Measurements from ENCODE around the gene NPW. TPM values are rescaled to one million over a fixed set of nuclear protein-coding genes. Genes with fewer than 3 reads are reported as not detected.

The NPW gene
- total and polyA plus RNA-seq, 2 of the 8 experiments (the other 6 are each of a cell fraction or from before 2014, with no cell fraction given) = 4.0 to 10.3 TPM

DNA sequence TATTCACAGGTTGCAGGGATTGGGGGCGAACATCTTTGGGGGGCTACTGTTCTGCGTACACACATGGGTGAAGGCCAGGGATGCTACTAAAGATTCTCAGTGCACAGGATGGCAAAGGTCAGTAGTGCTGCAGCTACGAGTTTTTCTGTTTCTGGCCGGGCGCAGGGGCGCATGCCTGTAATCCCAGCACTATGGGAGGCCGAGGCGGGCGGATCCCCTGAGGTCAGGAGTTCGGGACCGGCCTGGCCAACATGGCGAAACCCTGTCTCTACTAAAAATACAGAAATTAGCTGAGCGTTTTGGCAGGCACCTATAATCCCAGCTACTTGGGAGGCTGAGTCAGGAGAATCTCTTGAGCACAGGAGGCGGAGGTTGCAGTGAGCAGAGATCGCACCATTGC lies 6.1 kb upstream of the NPW start:
- H3K23ac ChIP-seq (ENCODE audit: insufficient read length) = no peak overlapping the region
- ChIA-PET POLR2A (ENCODE audit: partially characterized antibody) (interaction anchor here (0.7 to 1.8 kb wide), 4 partner anchors 24 to 142 kb away, joined by 3 to 5 read pairs (median 4); partner anchors contain the start of genes RPS2, SYNGR3 and TRAF7), CTCF (ENCODE audit: partially characterized antibody) (interaction anchor here (1.2 to 3.1 kb wide), 5 partner anchors 9 to 77 kb away, joined by 3 to 18 read pairs (median 6); no protein-coding TSS in a partner anchor)
- 0 out of 2 replicates have a peak overlapping the region, but pooled peaks have one; percentile 10 for H2BK20ac ChIP-seq (ENCODE audit: low read length)
- whole genome bisulfite sequencing, 2 experiments (ENCODE audit: extremely low coverage in 1 of 2, insufficient coverage in 1 of 2, insufficient read length in 1 of 2, insufficient replicate concordance in 2 of 2, low coverage in 1 of 2, low lambda C conversion rate in 2 of 2, missing lambda C conversion rate in 1 of 2) = 87% methylated on average over 15 of the region's 15 CpGs; no CpG with 5 or more reads in 1 of the 2 experiments
- peaks cover 0 to 5% of the 10 kb centered on the region in 2 experiments for H4K20me1 ChIP-seq (replicated peaks in 1 of 2; ENCODE audit: control insufficient read depth in 1 of 2, insufficient read depth in 2 of 2, low read length in 2 of 2)
- H3K4me1 ChIP-seq (replicated peaks in 1 of 4; ENCODE audit: control insufficient read depth in 3 of 4, insufficient read depth in 4 of 4, low read length in 3 of 4) = peaks cover 3 to 9% (median 6%) of the 10 kb centered on the region in 4 experiments
- no peak overlapping the region for H3K4me2 ChIP-seq (ENCODE audit: insufficient read depth in 1 of 2, low read depth in 2 of 2, low read length in 2 of 2)
- H3K79me1 ChIP-seq (ENCODE audit: low read depth, low read length) = peaks cover 3% of the 10 kb centered on the region; the same call in 1 of the 2 replicates
- peaks cover 0 to 7% (median 0%) of the 10 kb centered on the region in 4 experiments; a peak in 3 of 7 replicates for H3K27me3 ChIP-seq (replicated peaks in 1 of 4; ENCODE audit: control insufficient read depth in 3 of 4, extremely low read depth in 1 of 4, insufficient read depth in 3 of 4, low read length in 3 of 4)
- H3K79me2 ChIP-seq (ENCODE audit: control insufficient read depth in 1 of 2, insufficient read depth in 2 of 2, low read length in 2 of 2) = peaks cover 7 to 9% of the 10 kb centered on the region in 2 experiments; a peak in 3 of 4 replicates
- H3K18ac ChIP-seq (ENCODE audit: extremely low read depth, low read length) = no peak overlapping the region
- H3K56ac ChIP-seq (replicated peaks; ENCODE audit: insufficient read length, low read depth, low read length) = no peak overlapping the region
- no peak overlapping the region for H3K9ac ChIP-seq (replicated peaks in 1 of 4; ENCODE audit: extremely low read depth in 1 of 4, low read depth in 3 of 4, low read length in 3 of 4)
- H2BK120ac ChIP-seq (replicated peaks; ENCODE audit: low read depth, low read length) = no peak overlapping the region
- no peak overlapping the region for H2AK5ac ChIP-seq (ENCODE audit: low read depth, low read length)
- H2AFZ ChIP-seq (ENCODE audit: low read length) = no peak overlapping the region
- H3K4ac ChIP-seq (replicated peaks; ENCODE audit: insufficient read length, low read depth, low read length) = no peak overlapping the region
- no peak overlapping the region for H2BK15ac ChIP-seq (ENCODE audit: low read length)
- no peak overlapping the region for H4K91ac ChIP-seq (replicated peaks; ENCODE audit: insufficient read length, low read length)
- H2BK5ac ChIP-seq (ENCODE audit: low read depth, low read length) = no peak overlapping the region
- no peaks in the 10 kb centered on the region for H3K9me3 ChIP-seq (ENCODE audit: insufficient read depth in 2 of 2, low read depth in 1 of 2, low read length in 1 of 2)
- H3K36me3 ChIP-seq (ENCODE audit: control insufficient read depth in 2 of 4, insufficient read depth in 4 of 4, low read length in 3 of 4) = no peaks in the 10 kb centered on the region
- H4K8ac ChIP-seq (ENCODE audit: extremely low read depth, insufficient read depth, low read length) = no peak overlapping the region
- H3K4me3 ChIP-seq (ENCODE audit: extremely low read depth in 1 of 4, insufficient read depth in 2 of 4, low read depth in 3 of 4, low read length in 4 of 4) = no peak overlapping the region
- H3K14ac ChIP-seq (ENCODE audit: insufficient read length) = no peak overlapping the region
- no peak for FAIRE-seq
- H3K23me2 ChIP-seq (ENCODE audit: low read depth, low read length) = peaks cover 12% of the 10 kb centered on the region; the same call in 1 of the 2 replicates
- H2BK12ac ChIP-seq (ENCODE audit: low read depth, low read length) = no peak overlapping the region
- H4K5ac ChIP-seq (ENCODE audit: insufficient read length, low read depth, low read length) = no peak overlapping the region
- no peak overlapping the region for H3K27ac ChIP-seq (ENCODE audit: low read depth, low read length)
- no peak for DNase-seq (ENCODE audit: low read depth in 1 of 2, low spot score in 2 of 2)
- TF ChIP-seq NANOG (IDR thresholded peaks at IDR 0.05; ENCODE audit: insufficient read depth, low read depth, low read length, poor library complexity, severe bottlenecking) (no peak), BRCA1 (IDR thresholded peaks at IDR 0.05; ENCODE audit: low read depth, low read length) (no peak), CREB1 (IDR thresholded peaks at IDR 0.05) (no peak), GTF2F1 (IDR thresholded peaks at IDR 0.05; ENCODE audit: borderline replicate concordance, low read depth, low read length) (no peak), PHF8 (conservative IDR thresholded peaks at IDR 0.05; ENCODE audit: low read depth, low read length) (no peak), CEBPB (IDR thresholded peaks at IDR 0.05; ENCODE audit: low read depth, low read length) (no peak), TEAD4 (IDR thresholded peaks at IDR 0.05; ENCODE audit: low read depth, low read length) (no peak), POU5F1 (IDR thresholded peaks at IDR 0.05; ENCODE audit: low read depth, low read length) (no peak), POLR2A (IDR thresholded peaks at IDR 0.05; ENCODE audit: control extremely low read depth in 1 of 2, low read depth in 2 of 2, low read length in 2 of 2) (no peak), EGR1 (IDR thresholded peaks at IDR 0.05; ENCODE audit: borderline replicate concordance, low read depth, low read length) (no peak)
- TF ChIP-seq, protein P1, sequence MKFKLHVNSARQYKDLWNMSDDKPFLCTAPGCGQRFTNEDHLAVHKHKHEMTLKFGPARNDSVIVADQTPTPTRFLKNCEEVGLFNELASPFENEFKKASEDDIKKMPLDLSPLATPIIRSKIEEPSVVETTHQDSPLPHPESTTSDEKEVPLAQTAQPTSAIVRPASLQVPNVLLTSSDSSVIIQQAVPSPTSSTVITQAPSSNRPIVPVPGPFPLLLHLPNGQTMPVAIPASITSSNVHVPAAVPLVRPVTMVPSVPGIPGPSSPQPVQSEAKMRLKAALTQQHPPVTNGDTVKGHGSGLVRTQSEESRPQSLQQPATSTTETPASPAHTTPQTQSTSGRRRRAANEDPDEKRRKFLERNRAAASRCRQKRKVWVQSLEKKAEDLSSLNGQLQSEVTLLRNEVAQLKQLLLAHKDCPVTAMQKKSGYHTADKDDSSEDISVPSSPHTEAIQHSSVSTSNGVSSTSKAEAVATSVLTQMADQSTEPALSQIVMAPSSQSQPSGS (IDR thresholded peaks at IDR 0.05; ENCODE audit: low read length) = no peak
- TF ChIP-seq, protein P2, sequence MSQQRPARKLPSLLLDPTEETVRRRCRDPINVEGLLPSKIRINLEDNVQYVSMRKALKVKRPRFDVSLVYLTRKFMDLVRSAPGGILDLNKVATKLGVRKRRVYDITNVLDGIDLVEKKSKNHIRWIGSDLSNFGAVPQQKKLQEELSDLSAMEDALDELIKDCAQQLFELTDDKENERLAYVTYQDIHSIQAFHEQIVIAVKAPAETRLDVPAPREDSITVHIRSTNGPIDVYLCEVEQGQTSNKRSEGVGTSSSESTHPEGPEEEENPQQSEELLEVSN (IDR thresholded peaks at IDR 0.05) = no peak
